Testis (tissue), 2 donors: ENCODE results near the gene NDUFA8.

Source experiments
- CTCF ChIP-seq, 3 experiments: fragments of 450-650 bp in 2 of 3; fragments of 200-600 bp in 1 of 3; sonication (generic) in 1 of 3; IDR thresholded peaks; one replicate each; pipeline ENCODE4 v1.5.1; 2016 to 2019; ENCODE audit warnings: antibody characterized with exemption in 3 of 3, mild to moderate bottlenecking in 2 of 3, moderate library complexity in 1 of 3
- POLR2A ChIP-seq: fragments of 450-650 bp; IDR thresholded peaks from one replicate; pipeline ENCODE4 v1.6.1; 2017; ENCODE audit warnings: antibody characterized with exemption, mild to moderate bottlenecking, moderate library complexity

GRCh38 chr9:122110100-122110833, 49.3 kb downstream of the NDUFA8 start:
- TF ChIP-seq CTCF (IDR thresholded peaks at IDR 0.05): no peak
- no peak for TF ChIP-seq POLR2A
